Stimulated activated naive B cell treated with anti-CD40 and anti-IgM and Interleukin-4, amounts not matched to agents 10 μg/mL and 1 μg/mL and 100 μg/mL, for 72 hours (primary cell): ENCODE results near the gene GALNT15.
A peak's percentile ranks its signal among the peaks of the same experiment; 100 is the strongest.

Experiments
- ATAC-seq, 2 donors: fragments of 150-1000 bp; cut with Tn5 transposase; replicated peaks; 2 replicates each; pipeline ENCODE4 v1.10.0; 2021; ENCODE audit warnings: moderate library complexity in 1 of 2
- DNase-seq: peaks from one replicate; pipeline ENCODE4 v3.0.0; 2021
- H3K27ac Mint-ChIP-seq: one replicate; pipeline ENCODE4 v1.8.0; 2022; ENCODE audit warnings: mild to moderate bottlenecking, mixed read lengths
- H3K27me3 Mint-ChIP-seq, 2 donors: one replicate each; pipeline ENCODE4 v1.8.0; 2022; ENCODE audit warnings: mixed read lengths in 2 of 2
- H3K36me3 Mint-ChIP-seq, 2 donors: one replicate each; pipeline ENCODE4 v1.8.0; 2022; ENCODE audit warnings: mixed read lengths in 2 of 2, mild to moderate bottlenecking in 1 of 2
- H3K4me1 Mint-ChIP-seq, 2 donors: one replicate each; pipeline ENCODE4 v1.8.0; 2022; ENCODE audit warnings: mixed read lengths in 2 of 2, mild to moderate bottlenecking in 1 of 2
- H3K4me3 Mint-ChIP-seq, 2 donors: one replicate each; pipeline ENCODE4 v1.8.0; 2022; ENCODE audit warnings: mild to moderate bottlenecking in 2 of 2, mixed read lengths in 2 of 2, moderate library complexity in 1 of 2
- H3K9me3 Mint-ChIP-seq, 2 donors: one replicate each; pipeline ENCODE4 v1.8.0; 2022; ENCODE audit warnings: mixed read lengths in 2 of 2, mild to moderate bottlenecking in 1 of 2

The GALNT15 gene

GRCh38 chr3:16236030-16236639 is 61.7 kb downstream of the GALNT15 start:
- Mint-ChIP-seq H3K9me3 (no peaks in the 10 kb centered on the region), H3K27me3 (peaks cover 7 to 16% of the 10 kb centered on the region in 2 donors), H3K4me1 (no peaks in the 10 kb centered on the region), H3K4me3 (no peak overlapping the region), H3K27ac (no peak overlapping the region), H3K36me3 (no peaks in the 10 kb centered on the region)
- ATAC-seq (no peak), DNase-seq (no peak)

- DNase-seq (no peak), ATAC-seq (no peak)
- H3K4me1 Mint-ChIP-seq, result no peaks in the 10 kb centered on the region
- no peaks in the 10 kb centered on the region for H3K36me3 Mint-ChIP-seq
- peaks cover 7 to 16% of the 10 kb centered on the region in 2 donors for H3K27me3 Mint-ChIP-seq
- no peak overlapping the region for H3K27ac Mint-ChIP-seq
- no peaks in the 10 kb centered on the region for H3K9me3 Mint-ChIP-seq
- no peak overlapping the region for H3K4me3 Mint-ChIP-seq
Measured at GRCh38 chr3:16236856-16237393, 62.4 kb downstream of the GALNT15 start.

GRCh38 chr3:16239086-16239770 is 64.7 kb downstream of the GALNT15 start:
- Mint-ChIP-seq H3K4me1 (no peaks in the 10 kb centered on the region), H3K9me3 (no peaks in the 10 kb centered on the region), H3K27me3 (peaks cover 0 to 9% of the 10 kb centered on the region in 2 donors), H3K27ac (no peak overlapping the region), H3K4me3 (no peak overlapping the region), H3K36me3 (no peaks in the 10 kb centered on the region)
- ATAC-seq (no peak), DNase-seq (no peak)

- ATAC-seq, result no peak
- no peak for DNase-seq
- H3K27ac Mint-ChIP-seq, result no peak overlapping the region
- H3K4me1 Mint-ChIP-seq, result no peaks in the 10 kb centered on the region
- H3K9me3 Mint-ChIP-seq, result no peaks in the 10 kb centered on the region
- H3K36me3 Mint-ChIP-seq, result no peaks in the 10 kb centered on the region
- H3K4me3 Mint-ChIP-seq, result no peak overlapping the region
- H3K27me3 Mint-ChIP-seq, result peaks cover 0 to 4% of the 10 kb centered on the region in 2 donors
Measured at GRCh38 chr3:16239780-16240179, 65.3 kb downstream of the GALNT15 start.

- Mint-ChIP-seq H3K36me3 (no peaks in the 10 kb centered on the region), H3K4me1 (no peaks in the 10 kb centered on the region), H3K4me3 (no peak overlapping the region), H3K27ac (no peak overlapping the region), H3K27me3 (peaks cover 0 to 4% of the 10 kb centered on the region in 2 donors), H3K9me3 (no peaks in the 10 kb centered on the region)
- DNase-seq (no peak), ATAC-seq (no peak)
Measured at GRCh38 chr3:16240229-16241023, 65.9 kb downstream of the GALNT15 start.

- Mint-ChIP-seq H3K4me3 (no peak overlapping the region), H3K27me3 (peaks cover 0 to 4% of the 10 kb centered on the region in 2 donors), H3K4me1 (no peaks in the 10 kb centered on the region), H3K27ac (no peak overlapping the region), H3K36me3 (no peaks in the 10 kb centered on the region), H3K9me3 (no peaks in the 10 kb centered on the region)
- DNase-seq (no peak), ATAC-seq (no peak)
Measured at GRCh38 chr3:16241225-16241624, 66.7 kb downstream of the GALNT15 start.

- no peak overlapping the region for H3K27ac Mint-ChIP-seq
- no peak for DNase-seq
- no peak for ATAC-seq
- peaks cover 2 to 5% of the 10 kb centered on the region in 2 donors for H3K4me1 Mint-ChIP-seq
- no peak overlapping the region for H3K4me3 Mint-ChIP-seq
- no peaks in the 10 kb centered on the region for H3K9me3 Mint-ChIP-seq
- H3K27me3 Mint-ChIP-seq, result peaks cover 0 to 4% of the 10 kb centered on the region in 2 donors
- no peaks in the 10 kb centered on the region for H3K36me3 Mint-ChIP-seq
Measured at GRCh38 chr3:16242177-16242576, 67.7 kb downstream of the GALNT15 start.

- Mint-ChIP-seq H3K27me3 (peaks cover 0 to 9% of the 10 kb centered on the region in 2 donors), H3K4me3 (no peak overlapping the region), H3K27ac (no peak overlapping the region), H3K9me3 (no peaks in the 10 kb centered on the region), H3K36me3 (no peaks in the 10 kb centered on the region), H3K4me1 (peaks cover 6 to 12% of the 10 kb centered on the region in 2 donors)
- DNase-seq (no peak), ATAC-seq (no peak)
Measured at GRCh38 chr3:16243706-16244490, 69.4 kb downstream of the GALNT15 start.

GRCh38 chr3:16245609-16246008 is 71.1 kb downstream of the GALNT15 start:
- Mint-ChIP-seq H3K27me3 (peaks cover 0 to 9% of the 10 kb centered on the region in 2 donors), H3K27ac (no peak overlapping the region), H3K4me1 (peaks cover 6 to 12% of the 10 kb centered on the region in 2 donors), H3K36me3 (no peaks in the 10 kb centered on the region), H3K9me3 (no peaks in the 10 kb centered on the region), H3K4me3 (no peak overlapping the region)
- DNase-seq, result no peak
- ATAC-seq, result no peak

GRCh38 chr3:16247282-16248061 is 73.0 kb downstream of the GALNT15 start:
- Mint-ChIP-seq H3K4me3 (peak overlapping the region; percentile 48 to 61), H3K4me1 (peaks cover 9 to 18% of the 10 kb centered on the region in 2 donors), H3K27ac (peak overlapping the region; percentile 42), H3K36me3 (no peaks in the 10 kb centered on the region), H3K9me3 (no peaks in the 10 kb centered on the region), H3K27me3 (peaks cover 0 to 13% of the 10 kb centered on the region in 2 donors)
- peak; percentile 93 to 94 for ATAC-seq
- DNase-seq, result peak; percentile 68

GRCh38 chr3:16248556-16248955 is 74.1 kb downstream of the GALNT15 start:
- no peak for ATAC-seq
- H3K4me3 Mint-ChIP-seq, result no peak overlapping the region

GRCh38 chr3:16249336-16249735 is 74.9 kb downstream of the GALNT15 start:
- Mint-ChIP-seq H3K36me3 (no peaks in the 10 kb centered on the region), H3K27ac (no peak overlapping the region), H3K9me3 (no peaks in the 10 kb centered on the region), H3K4me1 (peaks cover 14 to 25% of the 10 kb centered on the region in 2 donors), H3K27me3 (peaks cover 0 to 8% of the 10 kb centered on the region in 2 donors), H3K4me3 (no peak overlapping the region)
- DNase-seq, result no peak
- peak in 1 of 2 donors; percentile 20 for ATAC-seq

More at GRCh38 chr3:16248556-16248955, 74.1 kb downstream of the GALNT15 start:
- Mint-ChIP-seq H3K36me3 (no peaks in the 10 kb centered on the region), H3K27me3 (peaks cover 0 to 10% of the 10 kb centered on the region in 2 donors), H3K4me1 (peaks cover 14 to 25% of the 10 kb centered on the region in 2 donors), H3K27ac (no peak overlapping the region), H3K9me3 (no peaks in the 10 kb centered on the region)
- no peak for DNase-seq

GRCh38 chr3:16249886-16250285 is 75.4 kb downstream of the GALNT15 start:
- Mint-ChIP-seq H3K27ac (no peak overlapping the region), H3K27me3 (peaks cover 0 to 8% of the 10 kb centered on the region in 2 donors), H3K9me3 (no peaks in the 10 kb centered on the region), H3K4me3 (no peak overlapping the region), H3K4me1 (peaks cover 14 to 25% of the 10 kb centered on the region in 2 donors), H3K36me3 (peaks cover 0 to 2% of the 10 kb centered on the region in 2 donors)
- DNase-seq (no peak), ATAC-seq (no peak)
